ENCODE data around the gene CCL26.
A peak's percentile ranks its signal among the peaks of the same experiment; 100 is the strongest.
"Not testable (repeated sequence)": the region's sequence is repeated elsewhere in the genome, so short reads cannot be mapped to it uniquely, and the experiment has no call there.

CCL26 gene

GRCh38 chr7:75789361-75789924 lies 17.4 kb upstream of the CCL26 start:
- no peak for DNase-seq

GRCh38 chr7:75788154-75788847 lies 16.3 kb upstream of the CCL26 start:
- DNase-seq = not testable (repeated sequence)

- not testable (repeated sequence) for DNase-seq
These were observed 11.0 kb upstream of the CCL26 start for GRCh38 chr7:75783058-75783457.

- DNase-seq = not testable (repeated sequence)
These were observed 8.7 kb upstream of the CCL26 start for GRCh38 chr7:75780647-75781273.

- not testable (repeated sequence) for DNase-seq
These were observed 7.5 kb upstream of the CCL26 start for GRCh38 chr7:75779516-75779915.

- DNase-seq = not testable (repeated sequence)
These were observed 7.0 kb upstream of the CCL26 start for GRCh38 chr7:75779035-75779434.

GRCh38 chr7:75776295-75776971 lies 4.4 kb upstream of the CCL26 start:
- peak; percentile 37 for DNase-seq

GRCh38 chr7:75773958-75774357 lies 1.9 kb upstream of the CCL26 start:
- not testable (repeated sequence) for DNase-seq

- no peak for DNase-seq
These were observed 787 bp downstream of the CCL26 start for GRCh38 chr7:75771224-75771623.

GRCh38 chr7:75762350-75762917 lies 9.6 kb downstream of the CCL26 start:
- peak; percentile 58 for DNase-seq

GRCh38 chr7:75761801-75762200 lies 10.2 kb downstream of the CCL26 start:
- not testable (repeated sequence) for DNase-seq

GRCh38 chr7:75758491-75758890 lies 13.5 kb downstream of the CCL26 start:
- DNase-seq = no peak

- DNase-seq = no peak
These were observed 14.2 kb downstream of the CCL26 start for GRCh38 chr7:75757860-75758259.

GRCh38 chr7:75756991-75757676 lies 14.9 kb downstream of the CCL26 start:
- DNase-seq = no peak

GRCh38 chr7:75756206-75756990 lies 15.6 kb downstream of the CCL26 start:
- no peak for DNase-seq

GRCh38 chr7:75743455-75743859 lies 28.6 kb downstream of the CCL26 start:
- DNase-seq = no peak

- DNase-seq = no peak
These were observed 31.0 kb downstream of the CCL26 start for GRCh38 chr7:75740846-75741497.

GRCh38 chr7:75739796-75740672 lies 32.0 kb downstream of the CCL26 start:
- DNase-seq = no peak

- peak; percentile 97 for DNase-seq
These were observed 32.8 kb downstream of the CCL26 start for GRCh38 chr7:75738975-75739795.
